GM18526 (cell line): ENCODE results near the gene MDK.

Experiments used
- POLR2A ChIP-seq: IDR thresholded peaks from 3 replicates; pipeline ENCODE4 v1.6.1; 2011; ENCODE audit not compliant: insufficient read length; ENCODE audit errors: extremely low read depth

Gene MDK

DNA sequence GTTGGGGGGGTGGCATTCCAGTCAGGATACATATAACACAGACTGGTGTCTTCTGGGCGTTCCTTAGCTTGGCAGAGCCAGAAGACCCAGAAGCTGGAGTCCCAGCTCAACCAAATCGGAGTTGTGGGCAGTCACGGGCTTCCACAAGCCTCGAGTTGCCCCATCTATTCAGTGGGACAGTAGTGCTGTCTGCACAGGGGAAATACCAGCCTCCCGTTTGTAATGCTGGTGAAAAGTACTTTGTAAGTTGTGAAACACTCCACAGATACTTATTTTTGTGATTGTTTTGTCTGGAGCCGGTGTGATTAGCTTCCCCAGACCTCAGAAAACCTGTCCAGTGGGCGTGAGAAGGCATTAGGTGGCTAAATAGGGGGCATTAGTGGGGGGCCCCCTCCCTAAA, 20.6 kb upstream of the MDK start:
- TF ChIP-seq POLR2A: no peak

GRCh38 chr11:46361283-46362155, 19.9 kb upstream of the MDK start:
- TF ChIP-seq POLR2A: peak; percentile 56

DNA sequence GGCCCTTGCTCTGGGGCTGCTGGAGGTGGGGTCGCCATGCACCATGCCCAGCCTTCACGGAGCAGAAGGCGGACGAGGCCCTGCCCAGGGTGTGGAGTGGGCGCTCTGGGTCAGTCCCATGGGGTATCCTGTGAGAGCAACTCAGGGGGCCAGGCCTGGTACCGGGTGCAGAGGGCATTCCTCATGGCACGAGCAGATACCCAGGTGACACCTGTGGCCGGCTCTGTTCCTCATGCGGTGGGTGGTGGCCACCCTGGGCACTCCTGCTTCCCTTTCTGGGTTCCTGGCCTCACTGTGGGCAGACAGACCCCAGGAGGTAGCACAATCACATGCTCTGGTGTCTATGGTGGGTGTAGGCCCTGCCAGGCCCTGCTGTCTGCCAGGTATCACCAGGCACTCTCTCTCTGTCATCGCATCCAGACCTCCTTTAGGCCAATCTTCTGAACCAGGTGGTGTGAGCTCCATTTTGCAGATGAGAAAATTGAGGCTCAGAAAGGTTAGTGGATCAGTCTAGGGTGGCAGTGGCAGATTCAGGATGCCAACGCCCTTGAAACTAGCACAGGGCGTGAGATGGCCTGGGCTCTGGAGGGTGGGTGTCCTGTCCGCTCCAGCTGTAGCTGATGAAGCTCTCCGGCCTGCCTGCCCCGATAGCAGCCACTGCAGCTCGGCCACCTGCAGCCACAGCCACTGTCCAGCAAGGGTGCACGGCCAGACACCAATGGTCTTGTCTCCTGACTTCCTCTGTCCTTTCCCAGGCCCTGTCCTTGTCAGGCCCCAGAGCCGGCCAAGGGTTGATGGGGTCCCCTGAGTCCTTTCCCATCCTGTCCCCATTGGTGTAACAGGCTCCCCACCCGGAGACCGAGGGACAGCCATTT, 19.1 kb upstream of the MDK start:
- no peak for TF ChIP-seq POLR2A

- no peak for TF ChIP-seq POLR2A
These were observed 18.4 kb upstream of the MDK start for GRCh38 chr11:46363031-46363407.

DNA sequence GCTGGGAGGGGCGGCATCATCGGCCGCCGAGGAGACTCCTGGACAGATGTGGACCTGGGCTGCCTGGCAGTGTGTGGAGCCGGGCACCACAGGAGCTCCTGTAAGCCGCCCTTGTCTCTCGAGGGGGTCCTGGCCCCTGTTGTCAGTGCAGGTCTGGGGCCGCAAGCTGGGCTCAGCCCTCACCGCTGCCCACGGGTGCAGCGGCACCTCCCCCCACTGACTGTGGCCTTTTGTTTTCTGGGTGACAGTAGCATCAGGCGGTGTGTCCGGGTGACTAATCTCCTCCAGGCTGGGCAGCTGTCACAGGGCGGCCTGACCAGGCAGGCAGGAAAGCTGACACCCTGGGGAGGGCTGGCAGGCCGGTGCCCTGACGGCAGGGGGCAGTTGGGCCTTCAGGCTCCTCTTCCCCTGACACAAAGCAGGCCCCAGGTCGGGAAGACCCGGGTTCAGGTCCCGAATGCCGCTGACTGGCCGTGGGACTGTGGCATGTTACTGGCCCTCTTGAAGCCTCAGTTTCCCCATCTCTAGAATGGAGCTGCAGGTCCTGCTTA, 17.9 kb upstream of the MDK start:
- no peak for TF ChIP-seq POLR2A

- TF ChIP-seq POLR2A: no peak
These were observed 17.4 kb upstream of the MDK start for GRCh38 chr11:46364056-46364455.

- TF ChIP-seq POLR2A: no peak
These were observed 16.7 kb upstream of the MDK start for GRCh38 chr11:46364791-46365190.

DNA sequence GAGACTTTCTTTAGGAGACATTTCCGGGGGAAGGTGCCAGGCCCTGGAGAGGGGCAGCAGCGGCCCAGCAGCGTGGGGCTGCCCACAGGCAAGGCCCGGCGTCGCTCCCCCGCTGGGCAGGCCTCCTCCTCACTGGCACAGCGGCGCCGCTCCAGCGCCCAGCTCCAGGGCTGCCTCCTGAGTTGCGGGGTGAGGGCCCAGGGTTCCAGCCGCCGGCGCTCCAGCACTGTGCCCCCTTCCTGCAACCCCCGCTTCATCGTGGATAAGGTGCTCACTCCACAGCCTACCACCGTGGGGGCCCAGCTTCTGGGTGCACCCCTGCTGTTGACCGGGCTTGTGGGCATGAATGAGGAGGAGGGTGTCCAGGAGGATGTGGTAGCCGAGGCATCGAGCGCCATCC, 15.2 kb upstream of the MDK start:
- no peak for TF ChIP-seq POLR2A

DNA sequence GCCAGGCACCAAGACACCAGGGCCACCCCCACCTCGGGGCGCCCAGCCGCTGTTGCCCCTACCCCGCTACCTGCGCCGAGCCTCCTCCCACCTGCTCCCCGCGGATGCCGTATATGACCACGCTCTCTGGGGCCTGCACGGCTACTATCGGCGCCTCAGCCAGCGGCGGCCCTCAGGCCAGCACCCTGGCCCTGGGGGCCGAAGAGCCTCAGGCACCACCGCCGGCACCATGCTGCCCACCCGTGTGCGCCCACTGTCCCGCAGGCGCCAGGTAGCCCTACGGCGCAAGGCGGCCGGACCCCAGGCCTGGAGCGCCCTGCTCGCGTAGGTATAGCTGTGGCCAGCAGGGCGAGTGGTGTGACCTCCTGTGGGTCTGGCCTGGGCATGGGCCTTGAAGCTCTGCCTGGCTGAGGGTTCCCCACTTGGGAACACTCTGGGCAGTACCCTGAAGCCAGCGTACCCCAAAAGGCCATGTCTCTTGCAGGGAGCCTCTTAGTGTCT, 14.8 kb upstream of the MDK start:
- TF ChIP-seq POLR2A: no peak

DNA sequence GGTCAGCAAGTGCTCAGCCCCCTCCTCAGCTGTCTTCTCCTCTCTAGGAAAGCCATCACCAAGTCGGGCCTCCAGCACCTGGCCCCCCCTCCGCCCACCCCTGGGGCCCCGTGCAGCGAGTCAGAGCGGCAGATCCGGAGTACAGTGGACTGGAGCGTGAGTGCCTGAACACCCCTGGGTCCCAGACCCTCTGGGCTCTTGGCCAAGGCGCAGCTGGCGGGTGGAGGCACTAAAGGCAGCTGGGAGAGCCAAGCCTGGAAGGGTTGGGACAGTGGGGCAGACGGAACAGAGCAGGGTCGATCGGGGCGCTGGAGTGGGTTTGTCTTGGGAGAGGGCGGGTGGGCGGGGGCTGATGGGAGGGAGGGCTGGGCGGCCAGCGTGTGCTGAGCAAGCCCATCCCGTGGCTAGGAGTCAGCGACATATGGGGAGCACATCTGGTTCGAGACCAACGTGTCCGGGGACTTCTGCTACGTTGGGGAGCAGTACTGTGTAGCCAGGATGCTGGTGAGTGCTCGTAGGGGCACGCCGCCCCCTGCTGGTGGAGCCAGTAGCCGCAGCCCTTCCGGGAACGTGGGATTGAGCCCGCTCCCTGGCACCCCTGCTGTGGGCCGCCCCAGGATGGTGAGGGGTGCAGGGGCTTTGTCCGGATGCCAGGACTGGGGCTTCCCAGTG, 14.1 kb upstream of the MDK start:
- no peak for TF ChIP-seq POLR2A

DNA sequence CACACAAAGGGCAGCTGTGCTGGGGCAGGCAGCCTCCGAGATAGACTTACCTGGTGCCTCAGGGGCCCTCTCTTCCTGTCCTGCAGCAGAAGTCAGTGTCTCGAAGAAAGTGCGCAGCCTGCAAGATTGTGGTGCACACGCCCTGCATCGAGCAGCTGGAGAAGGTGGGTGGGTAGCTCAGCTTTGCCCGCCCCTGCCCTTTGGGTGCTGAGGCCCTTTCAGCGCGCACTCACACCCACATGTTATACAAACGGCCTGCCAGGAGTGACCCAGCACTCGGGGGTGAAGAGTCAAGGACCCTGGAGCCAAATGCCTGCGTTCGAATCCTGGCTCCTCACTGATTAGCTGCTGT, 13.6 kb upstream of the MDK start:
- TF ChIP-seq POLR2A: no peak

DNA sequence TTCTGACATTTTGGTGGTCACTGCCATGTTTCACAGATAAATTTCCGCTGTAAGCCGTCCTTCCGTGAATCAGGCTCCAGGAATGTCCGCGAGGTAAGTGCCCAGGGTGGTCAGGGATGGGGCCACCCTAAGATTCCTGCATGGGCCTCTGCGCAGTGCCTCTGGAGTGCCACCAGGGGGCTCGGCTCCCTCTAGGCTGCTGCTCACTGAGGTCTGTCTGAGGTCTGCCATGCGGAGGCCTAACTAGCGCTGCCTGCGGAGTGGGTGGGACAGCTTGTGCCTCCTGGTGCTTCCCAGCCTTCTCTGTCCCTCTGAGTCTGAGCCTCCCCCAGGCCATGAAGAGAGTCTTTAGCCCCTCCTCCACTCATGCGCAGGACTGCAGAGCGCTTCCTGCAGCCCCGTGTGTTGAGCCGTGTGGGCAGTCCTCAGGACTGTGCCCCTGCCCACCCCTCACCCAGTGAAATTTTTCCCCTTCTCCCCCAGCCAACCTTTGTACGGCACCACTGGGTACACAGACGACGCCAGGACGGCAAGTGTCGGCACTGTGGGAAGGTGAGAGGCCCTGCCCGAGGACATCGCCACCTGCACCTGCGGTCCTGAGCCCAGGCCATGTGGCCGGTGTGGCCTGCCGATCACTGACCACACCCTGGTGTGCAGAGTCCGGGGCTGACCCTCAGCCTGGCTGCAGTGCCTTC, 11.9 kb upstream of the MDK start:
- no peak for TF ChIP-seq POLR2A

DNA sequence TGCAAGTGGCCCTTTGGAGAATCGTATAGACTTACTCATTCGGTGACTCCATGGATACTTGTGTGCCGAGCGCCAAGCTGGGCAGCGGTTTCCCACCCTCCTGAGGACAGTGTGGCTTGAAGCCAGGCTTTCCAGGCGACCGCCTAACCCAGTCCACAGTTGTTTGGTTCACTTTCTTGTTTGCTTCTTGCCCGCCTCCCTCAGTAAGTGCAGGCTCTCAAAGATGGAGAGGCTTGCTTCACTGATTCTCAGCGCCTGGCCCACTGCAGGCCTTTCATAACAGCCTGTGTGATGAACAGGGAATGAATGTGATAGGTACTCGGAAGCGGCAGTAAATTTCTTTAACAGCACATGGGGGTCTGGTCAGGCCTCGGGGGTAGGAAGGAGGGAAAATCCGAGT, 11.2 kb upstream of the MDK start:
- TF ChIP-seq POLR2A: no peak

DNA sequence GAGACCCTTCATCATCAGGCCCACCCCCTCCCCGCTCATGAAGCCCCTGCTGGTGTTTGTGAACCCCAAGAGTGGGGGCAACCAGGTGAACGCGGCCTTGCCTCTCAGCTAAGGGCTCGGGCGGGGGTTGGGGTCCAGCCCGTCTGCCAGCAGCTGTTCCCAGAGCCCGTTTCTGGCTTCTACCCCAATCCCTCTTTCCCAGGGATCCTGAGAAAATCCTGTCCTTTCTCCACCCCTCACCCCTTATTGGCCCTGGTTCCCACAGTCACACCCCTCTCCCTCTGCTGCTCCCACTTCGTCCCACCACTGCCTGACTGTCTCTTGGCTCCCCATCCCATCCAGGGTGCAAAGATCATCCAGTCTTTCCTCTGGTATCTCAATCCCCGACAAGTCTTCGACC, 9.4 kb upstream of the MDK start:
- TF ChIP-seq POLR2A: no peak
